ENCODE results near the gene PEX6. TPM values are rescaled to one million over a fixed set of nuclear protein-coding genes. Genes with fewer than 3 reads are reported as not detected.
"Not testable (repeated sequence)": the region's sequence is repeated elsewhere in the genome, so short reads cannot be mapped to it uniquely, and the experiment has no call there.

PEX6 gene
- total and polyA plus RNA-seq, 2 of the 13 experiments (the other 11 are each of a cell fraction or from before 2014, with no cell fraction given): 5.1 to 6.7 TPM

DNA sequence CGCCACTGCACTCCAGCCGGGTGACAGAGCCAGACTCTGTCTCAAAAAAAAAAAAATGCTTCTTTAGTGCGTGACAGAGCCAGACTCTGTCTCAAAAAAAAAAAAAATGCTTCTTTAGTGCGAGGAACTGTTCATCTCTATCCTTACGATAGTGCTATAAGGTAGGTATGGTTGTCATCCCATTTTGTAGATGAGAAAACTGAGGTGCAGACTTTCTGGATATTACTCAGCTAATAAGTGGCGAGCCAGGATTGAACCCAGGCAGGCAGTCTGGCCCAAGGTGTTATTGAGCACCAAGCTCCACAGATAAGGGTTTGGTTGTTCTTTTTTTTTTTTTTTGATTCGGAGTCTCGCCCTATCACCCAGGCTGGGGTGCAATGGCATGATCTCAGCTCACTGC lies 22.9 kb upstream of the PEX6 start:
- ATAC-seq: no peak
- Histone ChIP-seq H3K27ac (ENCODE audit: extremely low read length, insufficient read depth, low read length) (no peak overlapping the region), H3K36me3 (replicated peaks in 1 of 2; ENCODE audit: control insufficient read depth in 1 of 2, insufficient read depth in 2 of 2, low read length in 2 of 2) (peaks cover 7 to 33% of the 10 kb centered on the region in 2 experiments; a peak in 4 of 5 replicates), H2AFZ (ENCODE audit: low read length) (no peak overlapping the region), H3K9ac (ENCODE audit: insufficient read depth, low read depth, low read length) (no peak overlapping the region), H3K9me3 (ENCODE audit: low read length) (no peaks in the 10 kb centered on the region), H3K4me2 (ENCODE audit: low read depth, low read length) (no peak overlapping the region), H3K4me1 (ENCODE audit: insufficient read depth, low read length) (no peaks in the 10 kb centered on the region), H4K20me1 (ENCODE audit: insufficient read depth, low read length) (no peaks in the 10 kb centered on the region), H3K79me2 (ENCODE audit: insufficient read depth, low read length) (no peaks in the 10 kb centered on the region), H3K27me3 (ENCODE audit: control insufficient read depth in 1 of 2, insufficient read depth in 2 of 2, low read length in 2 of 2) (no peaks in the 10 kb centered on the region), H3K4me3 (replicated peaks in 1 of 3; ENCODE audit: insufficient read depth in 1 of 3, low read depth in 2 of 3, low read length in 3 of 3) (no peak overlapping the region)
- FAIRE-seq: no peak
- CTCF ChIA-PET (ENCODE audit: low intra/inter-chr PET ratio, low total read pairs): no interaction called here
- in situ Hi-C loops (cut with HindIII; ENCODE audit: extremely low pct_ligation_motif_present, low pct_unique_long_range_greater_than_20kb): no loop called here
- WGBS (ENCODE audit: low lambda C conversion rate): 96% methylated on average over 8 of the region's 8 CpGs
- DNase-seq (ENCODE audit: low spot score): no peak
- intact Hi-C loops (cut with micrococcal nuclease; ENCODE audit: unreplicated experiment): no loop called here
- TF ChIP-seq ZMYM3 (CRISPR knock-in tag; IDR thresholded peaks at IDR 0.05) (peak; percentile 40; the same call in 1 of the 2 replicates), SMAD9 (CRISPR knock-in tag; IDR thresholded peaks at IDR 0.05) (no peak), ZFP41 (CRISPR knock-in tag; IDR thresholded peaks at IDR 0.05; ENCODE audit: borderline replicate concordance) (no peak), GATAD1 (CRISPR knock-in tag; IDR thresholded peaks at IDR 0.05) (no peak), ZNF629 (CRISPR knock-in tag; conservative IDR thresholded peaks at IDR 0.05) (peak; percentile 83), PRPF4 (IDR thresholded peaks at IDR 0.05; ENCODE audit: low read depth, low read length, poor library complexity, severe bottlenecking) (no peak), KAT2B (IDR thresholded peaks at IDR 0.05; ENCODE audit: borderline replicate concordance, low read depth, low read length) (no peak)
- TF ChIP-seq, protein P1, sequence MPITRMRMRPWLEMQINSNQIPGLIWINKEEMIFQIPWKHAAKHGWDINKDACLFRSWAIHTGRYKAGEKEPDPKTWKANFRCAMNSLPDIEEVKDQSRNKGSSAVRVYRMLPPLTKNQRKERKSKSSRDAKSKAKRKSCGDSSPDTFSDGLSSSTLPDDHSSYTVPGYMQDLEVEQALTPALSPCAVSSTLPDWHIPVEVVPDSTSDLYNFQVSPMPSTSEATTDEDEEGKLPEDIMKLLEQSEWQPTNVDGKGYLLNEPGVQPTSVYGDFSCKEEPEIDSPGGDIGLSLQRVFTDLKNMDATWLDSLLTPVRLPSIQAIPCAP (CRISPR knock-in tag; IDR thresholded peaks at IDR 0.05; ENCODE audit: low read depth): no peak
- TF ChIP-seq, protein P2, sequence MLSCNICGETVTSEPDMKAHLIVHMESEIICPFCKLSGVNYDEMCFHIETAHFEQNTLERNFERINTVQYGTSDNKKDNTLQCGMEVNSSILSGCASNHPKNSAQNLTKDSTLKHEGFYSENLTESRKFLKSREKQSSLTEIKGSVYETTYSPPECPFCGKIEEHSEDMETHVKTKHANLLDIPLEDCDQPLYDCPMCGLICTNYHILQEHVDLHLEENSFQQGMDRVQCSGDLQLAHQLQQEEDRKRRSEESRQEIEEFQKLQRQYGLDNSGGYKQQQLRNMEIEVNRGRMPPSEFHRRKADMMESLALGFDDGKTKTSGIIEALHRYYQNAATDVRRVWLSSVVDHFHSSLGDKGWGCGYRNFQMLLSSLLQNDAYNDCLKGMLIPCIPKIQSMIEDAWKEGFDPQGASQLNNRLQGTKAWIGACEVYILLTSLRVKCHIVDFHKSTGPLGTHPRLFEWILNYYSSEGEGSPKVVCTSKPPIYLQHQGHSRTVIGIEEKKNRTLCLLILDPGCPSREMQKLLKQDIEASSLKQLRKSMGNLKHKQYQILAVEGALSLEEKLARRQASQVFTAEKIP (CRISPR knock-in tag; IDR thresholded peaks at IDR 0.05; ENCODE audit: borderline replicate concordance): no peak
- POLR2A ChIA-PET: interaction anchor here (3.4 kb wide), 1 partner anchor 18 kb away, joined by 13 read pairs; the partner anchor contains the start of gene PPP2R5D
- no TSS peak for BruUV-seq (replicated peaks)

DNA sequence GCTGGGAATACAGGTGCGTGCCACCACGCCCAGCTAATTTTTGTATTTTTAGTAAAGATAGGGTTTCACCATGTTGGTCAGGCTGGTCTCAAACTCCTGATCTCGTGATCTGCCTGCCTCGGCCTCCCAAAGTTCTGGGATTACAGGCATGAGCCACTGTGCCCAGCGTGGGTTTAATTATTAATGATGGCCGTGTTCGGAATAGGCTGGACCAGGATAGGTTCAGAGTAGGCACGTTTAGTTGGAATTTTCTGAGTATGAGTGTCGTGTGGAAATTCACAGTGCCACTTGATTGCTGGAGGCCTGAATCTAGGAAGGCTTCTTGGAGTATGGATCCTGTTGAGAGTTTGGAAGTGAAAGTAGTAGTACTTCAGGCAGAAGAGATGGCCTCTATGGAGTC lies 19.2 kb upstream of the PEX6 start:
- H3K27ac ChIP-seq (ENCODE audit: extremely low read length, insufficient read depth, low read length); DNase-seq (ENCODE audit: low spot score); H3K4me3 ChIP-seq (replicated peaks in 1 of 3; ENCODE audit: insufficient read depth in 1 of 3, low read depth in 2 of 3, low read length in 3 of 3); in situ Hi-C loops (cut with HindIII; ENCODE audit: extremely low pct_ligation_motif_present, low pct_unique_long_range_greater_than_20kb); CTCF ChIA-PET (ENCODE audit: low intra/inter-chr PET ratio, low total read pairs); H3K4me1 ChIP-seq (ENCODE audit: insufficient read depth, low read length); H3K9ac ChIP-seq (ENCODE audit: insufficient read depth, low read depth, low read length); H3K27me3 ChIP-seq (ENCODE audit: control insufficient read depth in 1 of 2, insufficient read depth in 2 of 2, low read length in 2 of 2); ATAC-seq; H4K20me1 ChIP-seq (ENCODE audit: insufficient read depth, low read length); H3K9me3 ChIP-seq (ENCODE audit: low read length); H3K4me2 ChIP-seq (ENCODE audit: low read depth, low read length); intact Hi-C loops (cut with micrococcal nuclease; ENCODE audit: unreplicated experiment); BruUV-seq (replicated peaks); H2AFZ ChIP-seq (ENCODE audit: low read length); H3K79me2 ChIP-seq (ENCODE audit: insufficient read depth, low read length); FAIRE-seq: not testable (repeated sequence)
- POLR2A ChIA-PET: interaction anchor here (1.3 kb wide), 1 partner anchor 14 kb away, joined by 3 read pairs; the partner anchor contains the start of gene PPP2R5D
- H3K36me3 ChIP-seq (replicated peaks in 1 of 2; ENCODE audit: control insufficient read depth in 1 of 2, insufficient read depth in 2 of 2, low read length in 2 of 2): peaks cover 8 to 22% of the 10 kb centered on the region in 2 experiments; a peak in 4 of 5 replicates
- 92% methylated on average over 9 of the region's 9 CpGs for whole genome bisulfite sequencing (ENCODE audit: low lambda C conversion rate)

Data from HepG2 (cell line).